Activated CD8-positive, alpha-beta T cell treated with anti-CD3 and anti-CD28 coated beads, Interleukin-2, amount 10 ng/mL, durations not matched to agents 7 days and 5 days (primary cell): ENCODE data around the gene SCART1. TPM values are rescaled to one million over a fixed set of nuclear protein-coding genes. Genes with fewer than 3 reads are reported as not detected.
A peak's percentile ranks its signal among the peaks of the same experiment; 100 is the strongest.
"Not testable (repeated sequence)": the region's sequence is repeated elsewhere in the genome, so short reads cannot be mapped to it uniquely, and the experiment has no call there.

Source experiments
- ATAC-seq: fragments of 150-1000 bp; cut with Tn5 transposase; one replicate; pipeline ENCODE4 v1.10.0; 2021; ENCODE audit warnings: moderate library complexity
- CTCF ChIA-PET: fragments of 350-600 bp; sonication (Branson Sonifier 250); formaldehyde crosslinking; loops from one replicate; lab custom pipeline; 2021; ENCODE audit warnings: antibody characterized with exemption; lab: Charles Lee
- POLR2A ChIA-PET: fragments of 350-600 bp; sonication (Branson Sonifier 250); formaldehyde crosslinking; loops from one replicate; lab custom pipeline; 2021; ENCODE audit warnings: antibody characterized with exemption; lab: Charles Lee
- DNase-seq: peaks from one replicate; pipeline ENCODE4 v3.0.0-alpha.2; 2020
- H3K27ac Mint-ChIP-seq: one replicate; pipeline ENCODE4 v1.8.0; 2021; ENCODE audit warnings: mild to moderate bottlenecking, mixed read lengths
- H3K27me3 Mint-ChIP-seq: one replicate; pipeline ENCODE4 v1.8.0; 2021; ENCODE audit warnings: low read depth, mixed read lengths
- H3K36me3 Mint-ChIP-seq: one replicate; pipeline ENCODE4 v1.8.0; 2021; ENCODE audit warnings: low read depth, mixed read lengths
- H3K4me1 Mint-ChIP-seq: one replicate; pipeline ENCODE4 v1.8.0; 2021; ENCODE audit warnings: low read depth, mixed read lengths
- H3K4me3 Mint-ChIP-seq: one replicate; pipeline ENCODE4 v1.8.0; 2021; ENCODE audit warnings: mild to moderate bottlenecking, mixed read lengths
- H3K9me3 Mint-ChIP-seq: one replicate; pipeline ENCODE4 v1.8.0; 2022; ENCODE audit warnings: mixed read lengths; ENCODE audit not compliant: insufficient read depth
- total RNA-seq, 2 experiments: library from RNA; stranded (reverse); gene quantifications; one replicate each; pipeline ENCODE4 v1.2.3, GENCODE V29; 2021

SCART1 gene
- total RNA-seq, 2 experiments from 2014 or later, result 2.0 to 2.7 TPM

GRCh38 chr10:133487085-133487484 is 33.3 kb downstream of the SCART1 start:
- ChIA-PET POLR2A (no interaction called here), CTCF (interaction anchor here (1.5 kb wide), 1 partner anchor 49 kb away, joined by 5 read pairs; no protein-coding TSS in a partner anchor)
- ATAC-seq, result no peak
- no peak for DNase-seq
- Mint-ChIP-seq H3K27ac (no peak overlapping the region), H3K4me1 (peaks cover 12% of the 10 kb centered on the region), H3K36me3 (peaks cover 9% of the 10 kb centered on the region), H3K9me3 (peaks cover 32% of the 10 kb centered on the region), H3K4me3 (no peak overlapping the region), H3K27me3 (peaks cover 21% of the 10 kb centered on the region)

- H3K27me3 Mint-ChIP-seq, result peaks cover 16% of the 10 kb centered on the region
- H3K4me1 Mint-ChIP-seq, result peaks cover 12% of the 10 kb centered on the region
- ChIA-PET CTCF (no interaction called here), POLR2A (no interaction called here)
- DNase-seq (no peak), ATAC-seq (no peak)
- H3K27ac Mint-ChIP-seq, result no peak overlapping the region
- peaks cover 9% of the 10 kb centered on the region for H3K36me3 Mint-ChIP-seq
- H3K4me3 Mint-ChIP-seq, result no peak overlapping the region
- peaks cover 27% of the 10 kb centered on the region for H3K9me3 Mint-ChIP-seq
Observed at GRCh38 chr10:133488354-133488753, 34.6 kb downstream of the SCART1 start.

GRCh38 chr10:133489816-133490588 is 36.3 kb downstream of the SCART1 start:
- H3K27ac Mint-ChIP-seq, result peak overlapping the region; percentile 31
- no peak for DNase-seq
- H3K4me1 Mint-ChIP-seq, result peaks cover 12% of the 10 kb centered on the region
- H3K4me3 Mint-ChIP-seq, result no peak overlapping the region
- ATAC-seq, result no peak
- peaks cover 7% of the 10 kb centered on the region for H3K27me3 Mint-ChIP-seq
- peaks cover 6% of the 10 kb centered on the region for H3K36me3 Mint-ChIP-seq
- CTCF ChIA-PET, result interaction anchor here (1.3 to 2.2 kb wide), 3 partner anchors 47 to 161 kb away, joined by 3 to 5 read pairs (median 3); no protein-coding TSS in a partner anchor
- peaks cover 23% of the 10 kb centered on the region for H3K9me3 Mint-ChIP-seq
- POLR2A ChIA-PET, result no interaction called here

- H3K9me3 Mint-ChIP-seq, DNase-seq, POLR2A ChIA-PET, H3K36me3 Mint-ChIP-seq, H3K27me3 Mint-ChIP-seq, H3K4me3 Mint-ChIP-seq, ATAC-seq, H3K27ac Mint-ChIP-seq: not testable (repeated sequence)
- CTCF ChIA-PET, result interaction anchor here (1.5 kb wide), 1 partner anchor 55 kb away, joined by 5 read pairs; no protein-coding TSS in a partner anchor
- H3K4me1 Mint-ChIP-seq, result peaks cover 12% of the 10 kb centered on the region
Observed at GRCh38 chr10:133493562-133493961, 39.8 kb downstream of the SCART1 start.

- H3K9me3 Mint-ChIP-seq, H3K4me1 Mint-ChIP-seq, ATAC-seq, H3K27me3 Mint-ChIP-seq, H3K36me3 Mint-ChIP-seq, H3K27ac Mint-ChIP-seq, POLR2A ChIA-PET, DNase-seq, H3K4me3 Mint-ChIP-seq: not testable (repeated sequence)
- CTCF ChIA-PET, result interaction anchor here (0.7 to 4.2 kb wide), 4 partner anchors 12 to 59 kb away, joined by 3 to 27 read pairs (median 4); no protein-coding TSS in a partner anchor
Observed at GRCh38 chr10:133497363-133497762, 43.6 kb downstream of the SCART1 start.

GRCh38 chr10:133499176-133499575 is 45.4 kb downstream of the SCART1 start:
- H3K36me3 Mint-ChIP-seq, H3K27me3 Mint-ChIP-seq, ATAC-seq, H3K9me3 Mint-ChIP-seq, H3K27ac Mint-ChIP-seq, DNase-seq, POLR2A ChIA-PET, H3K4me3 Mint-ChIP-seq, H3K4me1 Mint-ChIP-seq: not testable (repeated sequence)
- CTCF ChIA-PET, result interaction anchor here (2.8 to 4.2 kb wide), 2 partner anchors 61 kb away, joined by 11 to 27 read pairs; no protein-coding TSS in a partner anchor

- CTCF ChIA-PET, result interaction anchor here (2.8 kb wide), 1 partner anchor 63 kb away, joined by 11 read pairs; no protein-coding TSS in a partner anchor
- POLR2A ChIA-PET, ATAC-seq: not testable (repeated sequence)
Observed at GRCh38 chr10:133500897-133501296, 47.2 kb downstream of the SCART1 start.

GRCh38 chr10:133509700-133510099 is 56.0 kb downstream of the SCART1 start:
- peaks cover 36% of the 10 kb centered on the region for H3K27me3 Mint-ChIP-seq
- POLR2A ChIA-PET, result no interaction called here

More at GRCh38 chr10:133500897-133501296, 47.2 kb downstream of the SCART1 start:
- not testable (repeated sequence) for H3K27me3 Mint-ChIP-seq, H3K36me3 Mint-ChIP-seq, H3K4me3 Mint-ChIP-seq, H3K4me1 Mint-ChIP-seq, H3K27ac Mint-ChIP-seq, H3K9me3 Mint-ChIP-seq, DNase-seq

GRCh38 chr10:133511408-133511807 is 57.7 kb downstream of the SCART1 start:
- Mint-ChIP-seq H3K9me3 (peaks cover 10% of the 10 kb centered on the region), H3K4me1 (no peaks in the 10 kb centered on the region), H3K27ac (no peak overlapping the region), H3K36me3 (no peaks in the 10 kb centered on the region), H3K27me3 (peaks cover 40% of the 10 kb centered on the region), H3K4me3 (no peak overlapping the region)
- no peak for ATAC-seq
- CTCF ChIA-PET, result no interaction called here
- POLR2A ChIA-PET, result no interaction called here
- DNase-seq, result no peak

More at GRCh38 chr10:133509700-133510099, 56.0 kb downstream of the SCART1 start:
- DNase-seq, result no peak
- no peak for ATAC-seq
- Mint-ChIP-seq H3K4me3 (no peak overlapping the region), H3K36me3 (no peaks in the 10 kb centered on the region), H3K27ac (no peak overlapping the region), H3K9me3 (peaks cover 10% of the 10 kb centered on the region), H3K4me1 (no peaks in the 10 kb centered on the region)
- CTCF ChIA-PET, result interaction anchor here (0.9 to 1.9 kb wide), 2 partner anchors 13 to 71 kb away, joined by 4 to 7 read pairs; no protein-coding TSS in a partner anchor

- peaks cover 10% of the 10 kb centered on the region for H3K9me3 Mint-ChIP-seq
- H3K27me3 Mint-ChIP-seq, result peaks cover 42% of the 10 kb centered on the region
- ChIA-PET CTCF (no interaction called here), POLR2A (no interaction called here)
- DNase-seq (no peak), ATAC-seq (no peak)
- H3K4me1 Mint-ChIP-seq, result no peaks in the 10 kb centered on the region
- H3K27ac Mint-ChIP-seq, result no peak overlapping the region
- H3K4me3 Mint-ChIP-seq, result no peak overlapping the region
- H3K36me3 Mint-ChIP-seq, result no peaks in the 10 kb centered on the region
Observed at GRCh38 chr10:133511907-133512528, 58.3 kb downstream of the SCART1 start.

- no peaks in the 10 kb centered on the region for H3K36me3 Mint-ChIP-seq
- no peak for DNase-seq
- ChIA-PET CTCF (interaction anchor here (1.0 to 2.1 kb wide), 4 partner anchors 73 to 186 kb away, joined by 3 to 7 read pairs (median 4); no protein-coding TSS in a partner anchor), POLR2A (no interaction called here)
- H3K4me1 Mint-ChIP-seq, result peaks cover 9% of the 10 kb centered on the region
- H3K27me3 Mint-ChIP-seq, result peaks cover 40% of the 10 kb centered on the region
- H3K9me3 Mint-ChIP-seq, result no peaks in the 10 kb centered on the region
- no peak overlapping the region for H3K27ac Mint-ChIP-seq
- ATAC-seq, result no peak
- no peak overlapping the region for H3K4me3 Mint-ChIP-seq
Observed at GRCh38 chr10:133515471-133515870, 61.7 kb downstream of the SCART1 start.
